GM21390 (cell line): Measurements from ENCODE around the gene CELA3B.
"Not testable (repeated sequence)": the region's sequence is repeated elsewhere in the genome, so short reads cannot be mapped to it uniquely, and the experiment has no call there.

ENCODE experiments used
- ATAC-seq: cut with Tn5 transposase; IDR thresholded peaks from one replicate; pipeline ENCODE4 v1.9.1; 2021; ENCODE audit not compliant: unreplicated experiment

Gene CELA3B

DNA sequence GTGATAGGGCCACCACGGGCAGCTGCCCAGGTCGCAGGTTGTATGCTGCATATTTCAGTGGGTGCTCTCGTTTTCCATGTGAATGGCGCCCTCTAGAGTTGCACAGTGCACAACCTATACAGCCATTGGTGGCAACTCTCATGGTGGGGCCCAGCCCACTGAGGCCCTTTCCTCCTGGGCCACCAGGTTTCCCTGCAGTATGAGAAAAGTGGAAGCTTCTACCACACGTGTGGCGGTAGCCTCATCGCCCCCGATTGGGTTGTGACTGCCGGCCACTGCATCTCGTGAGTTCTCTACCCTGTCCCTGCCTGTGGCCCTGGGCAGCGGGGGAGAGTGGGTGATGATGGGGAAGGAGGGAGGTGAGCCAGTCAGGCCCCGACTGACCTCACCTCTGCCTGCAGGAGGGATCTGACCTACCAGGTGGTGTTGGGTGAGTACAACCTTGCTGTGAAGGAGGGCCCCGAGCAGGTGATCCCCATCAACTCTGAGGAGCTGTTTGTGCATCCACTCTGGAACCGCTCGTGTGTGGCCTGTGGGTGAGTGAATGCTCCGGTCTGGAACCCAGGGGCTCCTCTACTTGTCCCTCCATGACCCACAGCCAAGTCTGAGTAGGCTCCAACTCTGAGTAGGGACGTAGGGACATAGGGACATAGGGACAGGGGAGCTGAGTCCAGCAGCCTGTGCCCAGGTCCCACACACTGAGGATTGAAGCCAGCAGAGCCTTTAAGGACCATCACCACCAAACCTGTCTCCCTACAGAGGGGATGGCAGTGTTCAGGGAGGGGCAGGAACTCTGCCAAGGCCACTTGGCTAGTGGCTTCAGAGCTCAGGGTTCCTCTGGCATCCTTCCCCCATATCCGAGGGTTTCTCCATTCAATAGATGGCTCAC is 28.7 kb downstream of the CELA3B start:
- ATAC-seq = not testable (repeated sequence)

DNA sequence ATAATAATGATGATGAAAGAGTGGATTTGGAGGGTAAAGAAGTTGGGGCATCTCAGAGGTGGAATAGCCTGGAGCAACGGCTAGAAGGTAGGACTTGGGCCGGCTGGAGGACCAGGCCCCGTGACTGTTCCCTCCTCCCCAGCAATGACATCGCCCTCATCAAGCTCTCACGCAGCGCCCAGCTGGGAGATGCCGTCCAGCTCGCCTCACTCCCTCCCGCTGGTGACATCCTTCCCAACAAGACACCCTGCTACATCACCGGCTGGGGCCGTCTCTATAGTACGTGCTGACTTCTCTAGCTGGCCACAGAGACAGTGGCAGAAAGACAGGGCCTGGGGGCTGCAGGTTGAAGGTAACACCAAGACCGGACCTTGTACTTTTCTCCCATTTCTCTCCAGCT is 29.9 kb downstream of the CELA3B start:
- ATAC-seq = not testable (repeated sequence)

DNA sequence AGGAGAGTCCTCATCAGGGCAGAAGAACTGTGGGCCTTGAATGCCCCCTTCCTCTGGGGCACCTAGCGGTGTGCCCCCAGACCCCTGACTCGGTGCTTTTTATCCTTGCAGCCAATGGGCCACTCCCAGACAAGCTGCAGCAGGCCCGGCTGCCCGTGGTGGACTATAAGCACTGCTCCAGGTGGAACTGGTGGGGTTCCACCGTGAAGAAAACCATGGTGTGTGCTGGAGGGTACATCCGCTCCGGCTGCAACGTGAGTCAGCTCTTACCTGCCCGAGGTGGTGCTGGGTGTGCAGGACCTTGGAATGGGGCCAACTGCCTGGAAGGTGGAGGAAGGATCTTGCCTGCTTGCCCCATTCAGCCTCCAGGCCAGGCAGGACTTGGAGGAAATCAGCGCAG is 30.4 kb downstream of the CELA3B start:
- not testable (repeated sequence) for ATAC-seq

DNA sequence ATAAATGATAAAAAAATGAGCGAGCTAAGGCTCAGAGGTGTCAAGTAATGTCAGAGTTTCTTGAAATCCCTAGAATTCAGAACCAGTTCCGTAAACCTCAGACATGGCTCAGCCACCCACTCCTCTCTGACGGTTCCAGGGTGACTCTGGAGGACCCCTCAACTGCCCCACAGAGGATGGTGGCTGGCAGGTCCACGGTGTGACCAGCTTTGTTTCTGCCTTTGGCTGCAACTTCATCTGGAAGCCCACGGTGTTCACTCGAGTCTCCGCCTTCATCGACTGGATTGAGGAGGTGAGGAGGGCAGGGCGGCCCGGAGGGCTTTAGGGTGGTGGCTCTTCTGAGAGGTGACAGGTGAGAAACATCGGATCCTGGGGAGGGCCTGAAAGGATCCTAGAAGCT is 32.7 kb downstream of the CELA3B start:
- ATAC-seq = not testable (repeated sequence)

DNA sequence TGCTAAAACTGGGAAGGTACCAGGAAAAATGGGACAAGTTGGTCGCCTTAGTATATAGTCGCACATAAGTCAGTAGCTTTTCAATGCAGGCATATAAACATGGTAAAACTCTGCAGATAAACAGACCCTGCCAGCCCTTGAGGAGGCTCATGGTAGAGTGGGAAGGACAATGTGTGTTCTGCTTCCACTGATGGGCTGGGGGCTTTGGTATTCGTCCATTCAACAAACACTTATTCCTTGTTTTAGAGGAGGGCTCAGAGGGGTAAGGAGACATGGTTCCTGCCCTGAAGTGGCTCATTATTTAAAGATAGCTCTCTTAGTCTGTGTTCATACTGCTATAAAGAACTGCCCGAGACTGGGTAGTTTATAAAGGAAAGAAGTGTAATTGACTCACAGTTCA is 35.9 kb downstream of the CELA3B start:
- ATAC-seq = not testable (repeated sequence)

DNA sequence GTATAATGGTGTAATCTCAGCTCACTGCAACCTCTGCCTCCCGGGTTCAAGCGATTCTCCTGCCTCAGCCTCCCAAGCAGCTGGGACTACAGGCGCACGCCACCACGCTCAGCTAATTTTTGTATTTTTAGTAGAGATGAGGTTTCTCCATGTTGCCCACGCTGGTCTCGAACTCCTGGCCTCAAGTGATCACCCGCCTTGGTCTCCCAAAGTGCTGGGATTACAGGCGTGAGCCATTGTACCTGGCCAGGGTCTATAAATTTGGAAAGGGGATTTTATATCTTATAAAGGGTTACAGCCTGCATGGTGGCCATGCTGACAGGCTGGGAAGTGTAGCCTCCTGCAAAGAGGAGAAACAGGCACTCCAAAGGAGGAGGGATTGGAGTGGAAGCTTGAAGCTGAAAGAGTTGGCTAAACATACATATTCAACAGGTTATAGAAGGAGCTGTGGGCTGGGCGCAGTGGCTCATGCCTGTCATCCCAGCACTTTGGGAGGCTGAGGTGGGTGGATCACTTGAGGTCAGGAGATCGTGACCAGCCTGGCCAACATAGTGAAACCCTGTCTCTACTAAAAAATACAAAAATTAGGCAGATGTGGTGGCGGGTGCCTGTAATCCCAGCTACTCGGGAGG is 37.9 kb downstream of the CELA3B start:
- not testable (repeated sequence) for ATAC-seq

DNA sequence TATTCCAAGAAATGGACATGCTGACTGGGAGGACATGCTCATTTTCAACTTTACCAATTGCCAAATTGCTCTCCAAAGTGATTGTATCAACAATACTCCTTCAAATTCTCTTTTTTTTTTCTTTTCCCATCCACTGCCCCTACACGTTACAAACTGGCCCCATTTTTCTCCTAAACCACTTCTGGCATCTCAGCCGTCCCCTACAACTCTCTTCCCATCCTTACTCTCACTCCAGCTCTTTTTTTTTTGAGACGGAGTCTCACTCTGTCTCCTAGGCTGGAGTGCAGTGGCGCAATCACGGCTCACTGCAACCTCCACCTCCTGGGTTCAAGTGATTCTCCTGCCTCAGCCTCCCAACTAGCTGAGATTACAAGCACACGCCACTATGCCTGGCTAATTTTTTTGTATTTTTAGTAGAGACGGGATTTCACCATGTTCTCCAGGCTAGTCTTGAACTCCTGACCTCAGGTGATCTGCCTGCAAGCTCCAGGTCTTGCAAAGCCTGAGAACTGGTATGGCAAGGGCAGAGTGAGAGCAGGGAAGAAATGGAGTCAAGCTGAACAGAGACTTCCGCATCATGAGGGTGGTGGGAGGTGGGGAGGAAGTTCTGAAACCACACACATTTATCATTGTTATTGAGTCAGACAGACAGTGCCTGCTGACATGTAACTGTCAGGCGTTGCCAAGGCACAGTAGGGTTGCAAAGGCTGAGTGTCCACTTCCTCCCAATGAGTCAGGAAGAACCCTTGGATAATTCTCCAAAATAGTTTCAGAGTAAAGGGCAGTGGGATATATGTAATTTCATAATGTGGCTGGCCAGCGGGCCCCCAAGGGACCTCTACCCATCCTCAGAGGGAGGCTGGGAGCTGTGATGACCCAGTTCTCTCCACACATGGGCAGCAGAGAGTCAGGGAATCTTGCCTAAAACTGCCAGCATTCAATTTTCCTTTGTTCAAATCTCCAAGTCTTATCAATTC is 42.0 kb downstream of the CELA3B start:
- no peak for ATAC-seq

DNA sequence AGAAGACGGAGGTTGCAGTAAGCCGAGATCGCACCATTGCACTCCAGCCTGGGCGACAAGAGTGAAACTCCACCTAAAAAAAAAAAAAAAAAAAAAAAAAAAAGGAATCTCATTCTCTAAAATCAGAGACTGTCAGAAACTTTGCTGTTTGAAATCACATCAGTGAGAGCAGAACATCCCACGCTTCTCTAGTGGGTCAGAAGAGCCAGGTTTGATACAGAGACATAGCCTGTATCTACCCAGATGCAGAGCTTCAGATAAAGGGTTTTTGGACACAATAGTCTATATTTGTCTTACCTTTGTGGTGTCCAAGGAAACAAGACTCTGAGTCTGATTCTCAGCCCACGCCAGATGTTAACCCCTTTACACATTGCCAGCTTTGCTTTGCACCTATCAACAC is 44.2 kb downstream of the CELA3B start:
- ATAC-seq = no peak

DNA sequence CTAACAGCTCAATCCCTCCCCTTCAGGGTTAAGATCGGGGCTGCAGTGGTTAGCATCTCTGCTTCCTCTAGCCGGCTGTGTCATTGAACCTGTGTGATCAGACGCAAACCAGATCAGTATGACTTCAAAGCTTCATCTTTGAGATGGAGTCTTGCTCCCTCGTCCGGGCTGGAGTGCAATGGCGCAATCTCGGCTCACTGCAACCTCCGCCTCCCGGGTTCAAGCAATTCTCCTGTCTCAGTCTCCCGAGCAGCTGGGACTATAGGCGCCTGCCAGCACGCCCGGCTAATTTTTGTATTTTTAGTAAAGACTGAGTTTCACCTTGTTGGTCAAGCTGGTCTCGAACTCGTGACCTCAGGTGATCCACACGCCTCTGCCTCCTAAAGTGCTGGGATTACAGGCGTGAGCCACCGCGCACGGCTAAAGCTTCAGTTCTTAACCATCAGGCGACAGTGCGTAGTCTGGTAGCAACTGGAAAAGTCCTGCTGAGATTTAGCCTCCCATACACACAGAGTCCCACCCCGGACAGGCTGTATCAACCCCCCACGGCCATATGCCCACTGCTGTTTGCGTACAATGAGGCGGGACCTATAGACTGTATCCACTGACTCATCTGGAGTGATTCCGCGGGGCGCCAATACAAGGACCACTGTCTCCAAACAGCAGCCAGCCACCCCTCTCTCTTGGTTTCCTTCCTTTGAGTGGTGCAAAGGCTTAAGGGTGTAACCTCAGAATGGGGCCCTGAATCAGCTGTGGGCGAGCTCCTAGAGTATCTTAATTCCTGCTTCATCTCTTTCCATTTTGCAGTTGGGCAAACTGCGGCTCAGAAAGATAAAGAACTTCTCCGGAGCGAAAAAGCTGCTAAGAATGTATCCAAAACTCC is 47.9 kb downstream of the CELA3B start:
- peak; percentile 41 for ATAC-seq

DNA sequence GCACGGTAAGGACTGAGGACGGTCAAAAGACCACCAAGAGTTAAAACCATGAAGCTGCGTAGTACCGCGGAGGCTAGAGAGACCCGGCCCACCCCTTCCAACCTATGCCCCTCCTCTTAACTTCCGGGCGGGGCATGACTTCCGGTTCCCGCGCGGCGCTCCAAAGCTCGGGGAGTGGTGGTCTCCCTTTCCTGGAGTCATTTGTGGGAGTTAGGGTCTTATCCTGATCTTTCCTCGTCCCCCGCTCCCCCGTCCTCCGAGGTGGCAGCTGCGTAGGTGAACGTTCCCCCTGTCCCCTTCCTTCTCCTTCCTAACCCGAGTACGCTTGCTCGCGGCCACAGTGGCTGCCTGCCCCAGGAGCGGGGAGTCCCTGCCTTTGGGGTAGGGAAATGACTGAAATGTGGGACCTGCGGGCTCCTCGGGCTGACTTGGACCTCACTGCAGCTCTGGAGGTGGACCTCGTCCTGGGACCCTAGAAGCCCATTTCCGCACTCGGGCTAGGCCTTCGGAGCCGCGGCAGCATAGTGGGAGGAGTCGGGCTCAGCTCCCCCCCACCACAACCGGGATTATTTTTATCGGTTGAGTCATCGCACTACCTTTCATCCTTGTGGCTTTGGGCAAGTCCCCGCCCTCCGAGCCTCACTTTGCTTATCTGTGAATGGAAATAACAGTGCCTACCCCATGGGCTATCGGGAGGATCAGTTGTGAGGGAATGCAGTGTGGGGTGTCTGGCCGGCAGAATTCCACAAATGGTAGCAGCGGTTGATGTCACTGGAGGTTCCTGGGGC is 48.7 kb downstream of the CELA3B start:
- ATAC-seq = peak; percentile 66

DNA sequence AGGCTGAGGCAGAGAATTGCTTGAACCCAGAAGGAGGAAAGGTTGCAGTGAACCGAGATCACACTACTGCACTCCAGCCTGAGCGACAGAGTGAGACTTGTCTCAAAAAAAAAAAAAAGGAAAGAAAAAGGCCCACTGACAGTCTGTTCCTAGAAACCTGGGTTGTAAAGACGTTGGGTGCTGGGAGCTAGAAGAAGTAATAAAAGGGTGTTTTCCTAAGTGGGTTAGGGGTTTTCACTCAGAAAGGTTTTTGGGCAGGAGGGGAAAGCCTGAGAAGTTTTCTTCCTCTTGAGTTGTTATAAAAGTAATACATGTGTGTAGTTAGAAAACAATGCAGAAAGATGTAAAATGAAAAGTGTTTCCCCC is 50.1 kb downstream of the CELA3B start:
- ATAC-seq = no peak

DNA sequence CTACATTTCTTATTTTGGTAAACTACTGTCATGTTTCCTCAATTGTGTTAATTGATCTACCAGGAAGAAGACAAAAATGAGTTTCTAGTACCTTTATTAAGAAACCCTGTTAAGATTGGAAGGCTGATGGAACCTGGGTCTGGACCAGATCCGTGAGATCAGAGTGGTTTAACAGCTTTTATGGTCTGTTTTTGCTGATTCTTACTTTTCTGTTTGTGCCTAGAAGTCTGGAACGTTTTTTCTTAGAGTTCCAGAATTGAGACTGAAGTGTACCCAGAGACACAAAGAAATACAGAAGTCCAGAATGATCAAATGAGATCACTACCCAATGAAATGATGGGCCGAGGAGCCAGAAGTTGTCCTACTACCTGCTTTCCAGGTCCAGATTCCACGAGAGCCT is 53.2 kb downstream of the CELA3B start:
- no peak for ATAC-seq

DNA sequence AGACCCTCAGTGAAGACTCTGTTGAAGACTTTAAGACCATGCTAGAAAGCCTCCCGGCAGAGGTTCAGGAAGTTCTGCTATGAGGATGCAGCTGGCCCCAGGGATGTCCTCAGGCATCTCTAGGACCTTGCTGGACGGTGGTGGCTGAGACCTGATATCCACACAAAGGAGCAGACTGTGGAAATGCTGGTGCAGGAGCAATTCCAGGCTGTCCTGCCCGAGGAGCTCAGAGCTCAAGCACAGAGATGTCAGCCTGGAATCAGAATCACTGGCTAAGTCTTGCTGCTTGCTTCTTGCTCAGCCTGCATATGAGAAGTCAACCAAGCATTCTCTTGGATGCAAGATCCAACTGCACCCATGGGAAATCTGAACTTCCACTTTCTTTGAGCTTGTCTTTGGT is 53.7 kb downstream of the CELA3B start:
- no peak for ATAC-seq

DNA sequence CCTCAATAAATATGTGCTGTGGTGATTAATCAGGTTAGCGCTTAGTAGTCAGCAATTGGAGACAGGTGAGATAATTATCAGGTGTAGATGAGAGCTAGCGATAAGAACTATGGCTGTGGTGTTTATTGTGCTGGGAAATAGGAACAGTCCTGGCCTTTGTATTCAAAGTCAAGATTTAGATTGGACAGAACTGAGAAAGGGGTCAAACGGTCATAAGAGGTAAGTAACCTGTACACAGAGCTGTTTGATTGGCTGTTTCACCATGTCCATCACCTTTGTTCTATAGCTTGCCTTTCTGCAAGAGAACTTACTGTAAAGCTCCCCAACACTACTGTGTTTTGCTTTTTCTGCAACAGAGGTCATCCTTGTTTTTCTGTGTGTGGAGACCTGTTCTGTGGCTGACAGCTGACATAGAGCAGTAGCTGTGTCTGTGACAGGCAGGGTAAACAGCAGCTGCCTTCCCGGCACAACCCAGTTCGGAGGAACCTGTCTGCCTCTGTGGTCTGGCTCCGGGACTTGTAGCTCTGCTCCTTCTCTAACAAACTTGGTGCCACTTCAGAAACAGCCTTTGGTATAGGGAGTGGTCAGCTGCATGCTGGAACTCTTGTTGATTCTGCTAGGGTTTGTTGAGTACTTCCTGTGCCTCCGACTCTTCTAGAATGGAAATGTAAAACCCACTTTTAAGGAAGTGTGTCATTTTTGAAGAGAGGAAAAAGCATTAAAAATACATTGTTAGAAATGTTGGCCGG is 54.6 kb downstream of the CELA3B start:
- no peak for ATAC-seq

DNA sequence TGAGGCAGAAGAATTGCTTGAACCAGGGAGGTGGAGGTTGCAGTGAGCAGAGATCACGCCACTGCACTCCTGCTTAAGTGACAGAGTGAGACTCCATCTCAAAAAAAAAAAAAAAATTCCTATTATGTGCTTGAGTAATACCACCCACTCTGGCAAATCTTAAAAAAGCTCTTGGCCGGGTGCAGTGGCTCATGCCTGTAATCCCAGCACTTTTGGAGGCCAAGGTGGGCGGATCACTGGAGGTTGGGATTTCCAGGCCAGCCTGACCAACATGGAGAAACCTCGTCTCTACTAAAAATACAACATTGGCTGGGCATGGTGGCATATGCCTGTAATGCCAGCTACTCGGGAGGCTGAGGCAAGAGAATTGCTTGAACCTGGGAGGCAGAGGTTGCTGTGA is 58.0 kb downstream of the CELA3B start:
- ATAC-seq = not testable (repeated sequence)

DNA sequence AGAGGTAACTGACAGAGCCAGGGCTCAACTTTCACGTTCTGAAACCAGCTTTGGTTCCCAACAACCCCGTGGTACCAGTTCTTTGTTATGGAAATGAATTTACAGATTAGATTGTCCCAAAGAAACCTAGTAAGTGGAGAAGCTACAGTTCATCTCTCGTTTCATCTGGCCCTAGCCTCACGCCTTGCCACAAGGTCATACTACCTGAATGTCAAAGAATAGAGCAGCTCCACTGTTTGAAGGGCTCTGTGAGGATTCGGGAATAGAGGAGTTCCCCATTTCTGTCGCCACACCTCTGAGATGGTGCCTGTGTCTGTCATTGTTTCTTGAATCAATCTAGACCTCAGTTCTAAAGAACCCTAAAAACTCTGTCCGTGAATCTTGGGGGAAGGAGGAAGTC is 60.7 kb downstream of the CELA3B start:
- no peak for ATAC-seq

DNA sequence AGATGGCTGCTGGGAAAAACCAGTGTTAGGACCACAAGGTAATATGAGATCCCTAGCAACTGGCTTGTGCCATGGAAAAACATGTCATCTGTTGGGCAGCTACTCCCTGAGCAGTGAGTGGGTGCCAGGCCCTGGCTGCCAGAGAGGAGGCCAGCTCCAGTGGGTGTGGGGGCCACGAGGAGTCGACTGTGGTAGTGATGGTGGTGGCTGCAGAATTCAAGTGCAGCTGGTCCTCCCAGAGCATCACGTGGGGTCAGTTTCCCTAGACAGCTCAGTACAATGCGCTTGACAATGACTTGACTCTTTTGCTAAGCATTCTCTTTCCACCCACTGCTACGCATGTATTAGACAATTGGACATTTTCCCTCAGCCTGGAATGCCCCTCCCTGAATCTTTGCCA is 61.2 kb downstream of the CELA3B start:
- ATAC-seq = no peak
